Panc1 (cell line): ENCODE measurements around the gene SYNE1.

Experiments
- POLR2AphosphoS5 ChIP-seq: IDR thresholded peaks from 2 replicates; pipeline ENCODE4 v1.6.1; 2012; ENCODE audit warnings: mild to moderate bottlenecking, low read depth, low read length, moderate library complexity
- SIN3A ChIP-seq: IDR thresholded peaks from 2 replicates; pipeline ENCODE4 v1.6.1; 2012; ENCODE audit warnings: low read depth, mild to moderate bottlenecking, low read length, moderate library complexity, borderline replicate concordance; ENCODE audit not compliant: insufficient read depth
- TF ChIP-seq, protein P1 (sequence below): fragments of 450-650 bp; IDR thresholded peaks from 2 replicates; pipeline ENCODE4 v1.5.1; 2017; ENCODE audit warnings: mild to moderate bottlenecking
- TF ChIP-seq, protein P2 (sequence below), 2 experiments: IDR thresholded peaks; 2 replicates each; pipeline ENCODE4 v1.6.1; 2011 to 2012; ENCODE audit warnings: low read depth in 2 of 2, control low read depth in 1 of 2, low read length in 1 of 2, mild to moderate bottlenecking in 1 of 2, moderate library complexity in 1 of 2; ENCODE audit not compliant: insufficient read depth in 1 of 2

DNA sequence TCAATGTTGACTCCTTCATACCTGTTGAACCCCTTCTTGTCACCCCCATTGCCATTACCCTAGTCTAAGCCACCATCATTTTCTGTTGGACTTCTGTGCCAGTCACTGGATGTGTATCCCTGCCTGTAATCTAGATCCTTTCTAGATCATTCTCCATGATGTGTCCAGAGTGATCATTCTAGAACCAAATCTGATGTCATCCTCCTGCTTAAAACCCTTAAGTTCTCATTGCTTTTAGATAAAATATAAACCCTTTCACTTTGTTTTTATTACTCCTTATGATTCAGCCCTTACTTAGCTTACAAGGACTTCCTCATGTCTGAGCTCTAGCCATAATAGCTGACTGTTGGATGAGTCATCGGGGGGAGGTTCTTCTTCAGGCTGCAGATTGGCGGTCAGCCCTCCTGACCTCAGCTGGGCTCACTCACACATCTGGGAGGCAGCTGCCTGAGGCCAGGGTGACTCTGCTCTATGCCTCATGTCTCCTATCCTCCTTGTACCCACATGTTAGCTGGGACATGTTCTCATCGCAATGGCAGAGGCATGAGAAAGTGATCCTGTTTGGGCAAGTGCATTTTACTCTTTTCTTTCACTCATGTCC is 542.1 kb downstream of the SYNE1 start:
- TF ChIP-seq, protein P1, sequence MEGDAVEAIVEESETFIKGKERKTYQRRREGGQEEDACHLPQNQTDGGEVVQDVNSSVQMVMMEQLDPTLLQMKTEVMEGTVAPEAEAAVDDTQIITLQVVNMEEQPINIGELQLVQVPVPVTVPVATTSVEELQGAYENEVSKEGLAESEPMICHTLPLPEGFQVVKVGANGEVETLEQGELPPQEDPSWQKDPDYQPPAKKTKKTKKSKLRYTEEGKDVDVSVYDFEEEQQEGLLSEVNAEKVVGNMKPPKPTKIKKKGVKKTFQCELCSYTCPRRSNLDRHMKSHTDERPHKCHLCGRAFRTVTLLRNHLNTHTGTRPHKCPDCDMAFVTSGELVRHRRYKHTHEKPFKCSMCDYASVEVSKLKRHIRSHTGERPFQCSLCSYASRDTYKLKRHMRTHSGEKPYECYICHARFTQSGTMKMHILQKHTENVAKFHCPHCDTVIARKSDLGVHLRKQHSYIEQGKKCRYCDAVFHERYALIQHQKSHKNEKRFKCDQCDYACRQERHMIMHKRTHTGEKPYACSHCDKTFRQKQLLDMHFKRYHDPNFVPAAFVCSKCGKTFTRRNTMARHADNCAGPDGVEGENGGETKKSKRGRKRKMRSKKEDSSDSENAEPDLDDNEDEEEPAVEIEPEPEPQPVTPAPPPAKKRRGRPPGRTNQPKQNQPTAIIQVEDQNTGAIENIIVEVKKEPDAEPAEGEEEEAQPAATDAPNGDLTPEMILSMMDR: no peak
- no peak for TF ChIP-seq POLR2AphosphoS5
- no peak for TF ChIP-seq SIN3A
- TF ChIP-seq, protein P2, sequence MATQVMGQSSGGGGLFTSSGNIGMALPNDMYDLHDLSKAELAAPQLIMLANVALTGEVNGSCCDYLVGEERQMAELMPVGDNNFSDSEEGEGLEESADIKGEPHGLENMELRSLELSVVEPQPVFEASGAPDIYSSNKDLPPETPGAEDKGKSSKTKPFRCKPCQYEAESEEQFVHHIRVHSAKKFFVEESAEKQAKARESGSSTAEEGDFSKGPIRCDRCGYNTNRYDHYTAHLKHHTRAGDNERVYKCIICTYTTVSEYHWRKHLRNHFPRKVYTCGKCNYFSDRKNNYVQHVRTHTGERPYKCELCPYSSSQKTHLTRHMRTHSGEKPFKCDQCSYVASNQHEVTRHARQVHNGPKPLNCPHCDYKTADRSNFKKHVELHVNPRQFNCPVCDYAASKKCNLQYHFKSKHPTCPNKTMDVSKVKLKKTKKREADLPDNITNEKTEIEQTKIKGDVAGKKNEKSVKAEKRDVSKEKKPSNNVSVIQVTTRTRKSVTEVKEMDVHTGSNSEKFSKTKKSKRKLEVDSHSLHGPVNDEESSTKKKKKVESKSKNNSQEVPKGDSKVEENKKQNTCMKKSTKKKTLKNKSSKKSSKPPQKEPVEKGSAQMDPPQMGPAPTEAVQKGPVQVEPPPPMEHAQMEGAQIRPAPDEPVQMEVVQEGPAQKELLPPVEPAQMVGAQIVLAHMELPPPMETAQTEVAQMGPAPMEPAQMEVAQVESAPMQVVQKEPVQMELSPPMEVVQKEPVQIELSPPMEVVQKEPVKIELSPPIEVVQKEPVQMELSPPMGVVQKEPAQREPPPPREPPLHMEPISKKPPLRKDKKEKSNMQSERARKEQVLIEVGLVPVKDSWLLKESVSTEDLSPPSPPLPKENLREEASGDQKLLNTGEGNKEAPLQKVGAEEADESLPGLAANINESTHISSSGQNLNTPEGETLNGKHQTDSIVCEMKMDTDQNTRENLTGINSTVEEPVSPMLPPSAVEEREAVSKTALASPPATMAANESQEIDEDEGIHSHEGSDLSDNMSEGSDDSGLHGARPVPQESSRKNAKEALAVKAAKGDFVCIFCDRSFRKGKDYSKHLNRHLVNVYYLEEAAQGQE (IDR thresholded peaks at IDR 0.05; ENCODE audit: insufficient read depth in 1 of 2, low read depth in 2 of 2, low read length in 1 of 2): no peak
